Left ventricle myocardium superior (tissue), 1 donor: Measurements from ENCODE around the gene TP53RK. TPM values are rescaled to one million over a fixed set of nuclear protein-coding genes. Genes with fewer than 3 reads are reported as not detected.
A peak's percentile ranks its signal among the peaks of the same experiment; 100 is the strongest.

Source experiments
- ATAC-seq: fragments of 200-7000 bp; cut with Tn5 transposase; one replicate; pipeline ENCODE4 v1.9.1; 2020; ENCODE audit warnings: mild to moderate bottlenecking, moderate library complexity
- DNase-seq: peaks from one replicate; pipeline ENCODE4 v3.0.0-alpha.2; 2020
- intact Hi-C: fragments of 100-400 bp; cut with micrococcal nuclease; formaldehyde crosslinking; loops from one replicate; pipeline ENCODE4 v1.11.0; 2022
- total RNA-seq: library from RNA; stranded (reverse); fragmentation: NEBNext Ultra II Directional; extraction: Animal tissue kit (Norgen Biotek cat#: 25700); gene quantifications from one replicate; pipeline ENCODE4 v1.2.1, GENCODE V29; 2021
- donor health status: DM: no; HTN: yes; CAD: no; lungs with severe emphysema.

TP53RK gene
- total RNA-seq, 1 donor from 2014 or later, result 6.1 TPM

DNA sequence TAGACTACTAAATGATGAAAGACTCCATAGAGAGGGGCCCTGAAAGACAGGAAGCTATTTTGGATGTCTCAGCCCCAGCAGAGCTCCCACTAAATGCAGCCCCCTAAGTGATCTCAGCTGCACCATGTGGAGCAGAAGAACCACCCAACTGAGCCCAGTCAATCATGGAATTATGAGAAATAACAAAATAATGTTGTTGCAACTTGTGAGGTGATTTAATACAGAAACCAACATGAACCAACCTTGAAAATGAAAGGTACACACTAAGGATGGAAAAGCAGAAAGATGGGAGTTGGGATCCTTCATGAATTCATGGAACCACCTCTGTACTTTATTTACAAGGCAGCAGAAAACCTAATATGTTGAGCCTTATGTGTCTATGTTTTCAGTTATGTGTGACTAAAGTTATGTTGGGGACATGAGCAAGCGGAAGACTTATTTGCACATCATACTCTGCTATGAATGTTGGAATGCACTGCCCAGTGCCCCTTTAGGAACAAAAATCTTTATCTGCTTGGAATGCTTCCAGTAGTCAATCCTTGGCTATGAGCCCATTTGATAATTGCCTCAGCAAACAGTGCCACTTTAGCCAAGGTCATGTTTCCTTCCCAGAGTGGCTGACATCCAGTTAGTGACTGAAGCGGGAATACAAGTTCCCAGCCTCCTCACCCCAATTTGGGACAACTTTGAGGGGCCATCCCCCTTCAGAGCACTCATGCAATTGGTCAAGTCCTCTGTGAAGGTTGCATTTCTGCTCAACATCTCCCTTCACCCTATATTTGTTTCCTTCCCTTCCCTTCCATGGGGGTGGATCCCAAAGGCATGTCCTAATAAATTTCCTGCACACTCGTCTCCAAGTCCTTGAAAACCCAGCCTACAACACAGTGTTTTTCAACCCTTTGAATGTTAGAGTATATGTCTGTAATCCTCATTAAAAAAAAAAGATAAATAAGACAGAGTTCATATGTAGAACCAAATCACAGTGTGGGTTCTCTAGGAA, 18.4 kb downstream of the TP53RK start:
- ATAC-seq (no peak), DNase-seq (no peak)
- intact Hi-C loops, result no loop called here

DNA sequence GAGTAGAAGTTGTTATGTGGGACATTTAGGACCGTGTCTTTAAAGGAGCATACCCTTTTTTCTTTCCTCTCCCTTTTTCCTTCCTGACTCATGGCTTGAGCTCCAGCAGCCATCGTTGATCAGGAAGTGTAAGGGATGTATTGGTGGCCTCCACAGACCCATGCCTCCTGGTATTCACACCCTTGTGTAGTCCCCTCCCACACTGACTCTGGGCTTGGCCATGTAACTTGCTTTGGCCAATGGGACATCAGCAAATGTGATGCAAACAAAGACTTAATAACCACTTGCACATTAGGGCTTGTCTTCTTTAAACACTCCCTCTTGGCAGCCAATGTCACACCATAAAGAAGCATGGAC, 19.0 kb downstream of the TP53RK start:
- no peak for ATAC-seq

DNA sequence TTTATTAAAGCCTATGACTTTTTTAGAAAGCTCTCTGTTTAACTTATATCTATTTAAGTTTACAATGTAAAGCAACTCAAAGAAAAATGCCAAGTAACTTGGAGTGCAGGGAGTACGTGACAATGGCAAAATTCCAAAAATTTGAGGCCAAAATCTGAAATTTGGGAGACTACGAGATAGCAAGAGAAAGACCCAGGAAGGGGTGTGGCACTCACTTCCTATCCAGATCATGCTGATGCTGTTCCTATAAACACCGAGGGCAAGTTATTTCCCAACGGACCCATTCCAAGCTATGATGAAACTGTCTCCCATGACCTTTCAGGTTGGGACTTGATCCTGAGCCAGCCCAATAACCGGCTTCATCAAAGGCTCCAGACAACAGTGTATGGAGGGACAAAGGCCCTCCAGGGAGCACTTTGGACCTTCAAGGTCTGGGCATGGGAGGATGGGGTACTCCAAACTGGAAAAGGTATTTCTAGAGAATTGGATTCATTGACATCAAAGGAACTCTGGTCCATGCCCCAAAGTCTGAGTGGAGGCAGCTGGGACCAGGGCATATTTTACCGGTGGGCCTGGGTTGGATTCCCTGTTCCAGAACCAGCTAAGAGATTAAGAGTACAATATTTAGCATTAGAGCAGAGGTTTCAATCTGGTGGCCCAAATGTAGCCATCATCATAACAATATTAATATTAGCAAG, 22.3 kb downstream of the TP53RK start:
- no peak for ATAC-seq
- intact Hi-C loops, result no loop called here
- DNase-seq, result no peak

More for the DNA sequence above, 19.0 kb downstream of the TP53RK start:
- intact Hi-C loops, result no loop called here
- no peak for DNase-seq

GRCh38 chr20:46666306-46666705, 22.9 kb downstream of the TP53RK start:
- intact Hi-C loops, result no loop called here

DNA sequence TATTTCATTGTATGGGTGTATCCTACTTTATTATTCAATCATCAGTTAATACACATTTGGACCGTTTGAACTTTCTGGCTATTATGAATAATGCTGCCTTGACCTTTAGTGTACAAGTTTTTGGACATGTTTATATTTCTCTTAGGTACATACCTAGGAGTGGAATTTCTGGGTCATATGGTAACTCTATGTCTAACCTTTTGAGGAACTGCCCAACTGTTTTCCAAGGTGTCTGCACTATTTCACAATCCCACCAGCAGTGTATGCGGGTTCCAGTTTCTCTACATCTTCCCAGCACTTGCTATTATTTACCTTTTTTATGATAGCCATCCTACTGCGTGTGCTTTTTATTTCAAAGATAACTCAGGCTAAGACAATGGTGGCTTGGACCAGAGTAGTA, 23.6 kb downstream of the TP53RK start:
- intact Hi-C loops, result no loop called here
- no peak for ATAC-seq
- no peak for DNase-seq

More at GRCh38 chr20:46666306-46666705, 22.9 kb downstream of the TP53RK start:
- DNase-seq (no peak), ATAC-seq (no peak)

DNA sequence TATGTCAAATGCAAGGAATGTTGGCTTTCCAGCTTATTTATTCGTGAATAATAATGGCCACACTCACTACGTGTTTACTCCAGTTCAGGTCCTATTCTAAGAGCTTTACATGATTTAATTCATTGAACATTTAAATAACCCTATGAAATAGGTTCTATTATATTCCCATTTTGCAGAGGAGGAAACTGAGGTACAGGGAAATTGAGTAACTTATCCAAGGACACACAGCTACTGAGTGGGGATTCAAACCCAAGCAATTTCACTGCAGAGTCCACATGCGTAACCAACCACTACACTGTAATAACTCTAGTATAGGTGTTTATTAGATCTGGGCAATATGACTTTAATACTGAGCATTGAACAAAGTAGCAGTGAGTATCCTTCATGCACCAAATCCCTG, 25.7 kb downstream of the TP53RK start:
- ATAC-seq, result no peak
- intact Hi-C loops, result no loop called here
- no peak for DNase-seq

DNA sequence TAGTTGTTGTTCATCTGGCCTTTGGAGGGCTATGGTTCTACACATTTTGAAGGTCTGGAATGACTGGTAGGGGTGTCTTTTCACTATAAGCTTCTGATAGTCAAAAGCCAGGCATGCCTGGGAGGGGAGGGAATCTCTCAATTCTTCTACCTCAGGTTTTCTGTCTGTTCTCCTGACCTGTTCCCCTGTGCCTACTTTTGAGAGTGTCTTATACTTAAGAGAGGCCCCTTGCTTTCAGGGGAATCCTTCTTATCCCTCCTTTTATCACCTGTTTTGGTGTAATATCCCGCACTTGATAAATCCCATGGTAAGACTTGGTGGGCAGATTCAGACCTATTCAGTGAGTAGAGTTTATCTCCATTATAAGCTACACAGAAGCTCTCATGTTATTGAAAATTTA, 27.6 kb downstream of the TP53RK start:
- ATAC-seq (no peak), DNase-seq (no peak)
- intact Hi-C loops, result no loop called here

DNA sequence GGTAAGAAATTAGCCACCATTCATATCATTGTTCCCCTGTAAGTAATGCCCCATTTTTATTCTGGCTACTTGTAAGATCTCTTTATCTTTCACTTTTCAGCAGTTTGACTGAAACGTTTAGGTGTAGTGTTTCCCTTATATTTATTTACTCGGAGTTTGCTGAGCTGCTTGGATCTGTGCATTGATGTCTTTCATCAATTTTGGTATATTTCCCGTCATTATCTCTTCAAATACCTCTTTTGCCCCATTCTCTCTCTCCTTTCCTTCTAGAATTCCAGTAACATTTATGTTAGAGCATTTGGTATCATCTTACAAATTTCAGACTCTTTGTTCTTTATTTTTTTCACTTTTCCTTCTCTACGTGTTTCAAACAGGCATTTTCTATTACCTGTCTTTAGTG, 28.8 kb downstream of the TP53RK start:
- ATAC-seq, result no peak
- intact Hi-C loops, result no loop called here

GRCh38 chr20:46657618-46658017, 31.6 kb downstream of the TP53RK start:
- DNase-seq (no peak), ATAC-seq (no peak)
- intact Hi-C loops, result no loop called here

More for the DNA sequence above, 28.8 kb downstream of the TP53RK start:
- no peak for DNase-seq

DNA sequence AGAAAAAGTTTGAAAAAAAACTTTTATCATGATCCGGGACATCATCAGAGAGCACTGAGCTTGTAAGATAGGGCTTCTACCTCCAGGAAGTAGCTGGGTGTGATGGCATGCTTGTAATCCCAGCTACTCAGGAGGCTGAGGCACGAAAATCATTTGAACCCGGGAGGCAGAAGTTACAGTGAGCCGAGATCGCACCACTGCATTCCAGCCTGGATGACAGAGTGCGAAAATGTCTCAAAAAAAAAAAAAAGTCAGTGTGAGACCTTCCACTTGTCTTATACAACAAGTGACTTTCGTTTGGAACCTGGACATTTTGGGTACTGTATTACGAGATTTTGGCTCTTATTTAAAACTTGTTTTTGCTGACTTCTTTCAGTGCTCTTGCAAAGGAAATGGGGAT, 32.1 kb downstream of the TP53RK start:
- intact Hi-C loops, result no loop called here
- DNase-seq (no peak), ATAC-seq (no peak)

GRCh38 chr20:46652699-46653098, 36.5 kb downstream of the TP53RK start:
- DNase-seq (no peak), ATAC-seq (no peak)
- intact Hi-C loops, result no loop called here

- intact Hi-C loops, result no loop called here
- DNase-seq (no peak), ATAC-seq (peak; percentile 65)
Measured at GRCh38 chr20:46651091-46651962, 37.9 kb downstream of the TP53RK start, which contains the start of gene SLC13A3. SLC13A3 (minus strand) TSS chr20:46651459; CDS start chr20:46651421, 38 bp downstream.

GRCh38 chr20:46650575-46651090, 38.6 kb downstream of the TP53RK start:
- intact Hi-C loops, result no loop called here
- no peak for ATAC-seq
- no peak for DNase-seq

GRCh38 chr20:46649965-46650542, 39.2 kb downstream of the TP53RK start:
- DNase-seq (no peak), ATAC-seq (no peak)
- intact Hi-C loops, result no loop called here

GRCh38 chr20:46649650-46649949, 39.6 kb downstream of the TP53RK start:
- no peak for DNase-seq
- intact Hi-C loops, result no loop called here
- no peak for ATAC-seq

GRCh38 chr20:46648903-46649649, 40.2 kb downstream of the TP53RK start:
- DNase-seq (no peak), ATAC-seq (no peak)
- intact Hi-C loops, result no loop called here

DNA sequence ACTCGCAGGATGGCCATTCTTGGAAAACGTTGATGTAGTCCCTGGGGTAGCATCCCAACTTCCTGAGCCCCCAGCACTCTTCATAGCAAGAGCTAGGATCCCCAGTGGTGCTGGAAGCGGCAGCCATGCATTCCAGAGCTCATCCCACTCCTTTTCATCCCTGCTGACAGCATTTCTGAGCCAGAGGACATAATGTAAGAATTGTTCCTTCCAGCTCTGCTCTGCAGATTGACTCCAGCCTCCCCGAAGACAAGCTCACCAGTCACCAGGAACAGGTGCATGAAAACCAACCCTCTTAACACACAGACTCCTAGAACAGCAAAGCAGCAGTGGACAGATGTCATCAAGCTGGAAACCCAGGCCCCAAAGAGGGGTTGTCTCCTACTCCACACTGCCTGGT, 41.8 kb downstream of the TP53RK start:
- DNase-seq (no peak), ATAC-seq (no peak)
- intact Hi-C loops, result no loop called here

- DNase-seq (no peak), ATAC-seq (no peak)
- intact Hi-C loops, result no loop called here
Measured at GRCh38 chr20:46646659-46647380, 42.4 kb downstream of the TP53RK start.
